GM12892 (cell line): ENCODE results near the gene IGFL3.

Source experiments
- POLR2A ChIP-seq: IDR thresholded peaks from 2 replicates; pipeline ENCODE4 v1.6.1; 2011; ENCODE audit warnings: low read depth, low read length, control low read depth
- POLR2AphosphoS5 ChIP-seq: IDR thresholded peaks from 2 replicates; pipeline ENCODE4 v1.6.1; 2011; ENCODE audit warnings: low read depth, low read length, control low read depth
- TAF1 ChIP-seq: IDR thresholded peaks from 2 replicates; pipeline ENCODE4 v1.6.1; 2011; ENCODE audit warnings: low read depth, mild to moderate bottlenecking, control low read depth, low read length, borderline replicate concordance

GRCh38 chr19:46079576-46079975 lies 44.9 kb downstream of the IGFL3 start:
- no peak for TF ChIP-seq POLR2AphosphoS5
- no peak for TF ChIP-seq POLR2A
- no peak for TF ChIP-seq TAF1
